H1 (cell line): ENCODE results near the gene FHAD1. TPM values are rescaled to one million over a fixed set of nuclear protein-coding genes. Genes with fewer than 3 reads are reported as not detected.
A peak's percentile ranks its signal among the peaks of the same experiment; 100 is the strongest.

Experiments
- SAP30 ChIP-seq: fragments of 300-600 bp; sonication (generic); IDR thresholded peaks from 2 replicates; pipeline ENCODE4 v1.7.1; 2012; ENCODE audit warnings: low read length, moderate library complexity, mild to moderate bottlenecking, inconsistent platforms; ENCODE audit not compliant: insufficient read depth, insufficient replicate concordance
- polyA plus RNA-seq, 7 experiments: library from polyadenylated mRNA; depleted of rRNA in 3 of 7; stranded (reverse) in 5 of 7; unstranded in 2 of 7; fragments of >200 nt in 5 of 7; fragments of 200-250 nt in 2 of 7; gene quantifications; 1 replicate in 5 of 7; 2 replicates in 1 of 7; 4 replicates in 1 of 7; pipeline versions ENCODE4 v1.2.1 to v1.2.3, GENCODE V29; 2011 to 2013; ENCODE audit warnings: missing spikeins in 2 of 7, mixed read lengths in 2 of 7
- total RNA-seq: library from RNA; stranded (reverse); fragmentation: NEBNext Ultra II Directional; extraction: Animal tissue kit (Norgen Biotek cat#: 25700); gene quantifications from 2 replicates; pipeline ENCODE4 v1.2.1, GENCODE V29; 2021
- TF ChIP-seq, protein P1 (sequence below): IDR thresholded peaks from 2 replicates; pipeline ENCODE4 v1.6.1; 2011; ENCODE audit warnings: low read length, improper control_type of control experiment
- TF ChIP-seq, protein P2 (sequence below): fragments of 300-600 bp; sonication (generic); IDR thresholded peaks from 2 replicates; pipeline ENCODE4 v1.7.1; 2012; ENCODE audit warnings: low read length, moderate library complexity, mild to moderate bottlenecking, inconsistent platforms; ENCODE audit not compliant: insufficient replicate concordance

Gene FHAD1
- total and polyA plus RNA-seq, 2 of the 8 experiments (the other 6 are each of a cell fraction or from before 2014, with no cell fraction given), result 0.39 to 0.69 TPM

DNA sequence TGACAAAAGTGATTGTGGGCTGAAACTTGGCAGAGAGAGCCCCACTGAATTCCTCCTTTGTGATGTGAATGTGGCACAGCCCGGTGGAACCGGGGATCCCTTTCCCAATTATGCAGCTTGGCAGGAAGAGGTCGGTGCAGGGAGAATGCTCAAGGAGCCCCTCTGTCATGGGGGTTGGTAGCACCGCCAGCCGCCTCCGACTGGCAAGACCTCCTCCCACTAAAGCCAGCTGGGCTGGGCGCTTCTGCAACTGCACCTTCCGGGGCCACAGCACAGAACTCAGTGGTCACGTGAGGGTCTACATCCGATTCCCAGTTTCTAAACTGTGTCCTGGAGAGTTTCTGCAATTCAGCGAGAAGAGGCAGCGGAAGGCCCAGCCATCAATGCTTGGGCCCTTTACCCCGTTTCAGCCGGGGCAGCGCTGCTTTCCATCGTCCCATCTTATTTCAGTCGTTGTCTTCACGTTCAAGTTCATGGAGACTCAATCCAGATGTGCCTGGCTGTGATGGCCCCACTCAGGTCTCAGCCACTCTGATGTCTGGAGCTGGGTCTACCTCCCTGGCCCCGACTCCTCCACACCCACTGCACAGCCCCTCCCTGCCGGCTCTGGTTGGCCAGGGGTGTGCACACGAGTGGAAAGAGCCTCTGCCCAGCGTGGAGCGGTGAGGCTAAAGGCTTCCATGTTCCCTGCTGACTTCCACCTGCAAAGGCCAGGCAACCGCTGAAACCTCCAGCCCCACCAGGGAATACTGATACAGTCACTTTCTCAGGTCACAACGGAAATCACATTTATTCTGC, 39.8 kb upstream of the FHAD1 start (continued):
- TF ChIP-seq, protein P1, sequence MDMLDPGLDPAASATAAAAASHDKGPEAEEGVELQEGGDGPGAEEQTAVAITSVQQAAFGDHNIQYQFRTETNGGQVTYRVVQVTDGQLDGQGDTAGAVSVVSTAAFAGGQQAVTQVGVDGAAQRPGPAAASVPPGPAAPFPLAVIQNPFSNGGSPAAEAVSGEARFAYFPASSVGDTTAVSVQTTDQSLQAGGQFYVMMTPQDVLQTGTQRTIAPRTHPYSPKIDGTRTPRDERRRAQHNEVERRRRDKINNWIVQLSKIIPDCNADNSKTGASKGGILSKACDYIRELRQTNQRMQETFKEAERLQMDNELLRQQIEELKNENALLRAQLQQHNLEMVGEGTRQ, result peak; percentile 76
- TF ChIP-seq, protein P2, sequence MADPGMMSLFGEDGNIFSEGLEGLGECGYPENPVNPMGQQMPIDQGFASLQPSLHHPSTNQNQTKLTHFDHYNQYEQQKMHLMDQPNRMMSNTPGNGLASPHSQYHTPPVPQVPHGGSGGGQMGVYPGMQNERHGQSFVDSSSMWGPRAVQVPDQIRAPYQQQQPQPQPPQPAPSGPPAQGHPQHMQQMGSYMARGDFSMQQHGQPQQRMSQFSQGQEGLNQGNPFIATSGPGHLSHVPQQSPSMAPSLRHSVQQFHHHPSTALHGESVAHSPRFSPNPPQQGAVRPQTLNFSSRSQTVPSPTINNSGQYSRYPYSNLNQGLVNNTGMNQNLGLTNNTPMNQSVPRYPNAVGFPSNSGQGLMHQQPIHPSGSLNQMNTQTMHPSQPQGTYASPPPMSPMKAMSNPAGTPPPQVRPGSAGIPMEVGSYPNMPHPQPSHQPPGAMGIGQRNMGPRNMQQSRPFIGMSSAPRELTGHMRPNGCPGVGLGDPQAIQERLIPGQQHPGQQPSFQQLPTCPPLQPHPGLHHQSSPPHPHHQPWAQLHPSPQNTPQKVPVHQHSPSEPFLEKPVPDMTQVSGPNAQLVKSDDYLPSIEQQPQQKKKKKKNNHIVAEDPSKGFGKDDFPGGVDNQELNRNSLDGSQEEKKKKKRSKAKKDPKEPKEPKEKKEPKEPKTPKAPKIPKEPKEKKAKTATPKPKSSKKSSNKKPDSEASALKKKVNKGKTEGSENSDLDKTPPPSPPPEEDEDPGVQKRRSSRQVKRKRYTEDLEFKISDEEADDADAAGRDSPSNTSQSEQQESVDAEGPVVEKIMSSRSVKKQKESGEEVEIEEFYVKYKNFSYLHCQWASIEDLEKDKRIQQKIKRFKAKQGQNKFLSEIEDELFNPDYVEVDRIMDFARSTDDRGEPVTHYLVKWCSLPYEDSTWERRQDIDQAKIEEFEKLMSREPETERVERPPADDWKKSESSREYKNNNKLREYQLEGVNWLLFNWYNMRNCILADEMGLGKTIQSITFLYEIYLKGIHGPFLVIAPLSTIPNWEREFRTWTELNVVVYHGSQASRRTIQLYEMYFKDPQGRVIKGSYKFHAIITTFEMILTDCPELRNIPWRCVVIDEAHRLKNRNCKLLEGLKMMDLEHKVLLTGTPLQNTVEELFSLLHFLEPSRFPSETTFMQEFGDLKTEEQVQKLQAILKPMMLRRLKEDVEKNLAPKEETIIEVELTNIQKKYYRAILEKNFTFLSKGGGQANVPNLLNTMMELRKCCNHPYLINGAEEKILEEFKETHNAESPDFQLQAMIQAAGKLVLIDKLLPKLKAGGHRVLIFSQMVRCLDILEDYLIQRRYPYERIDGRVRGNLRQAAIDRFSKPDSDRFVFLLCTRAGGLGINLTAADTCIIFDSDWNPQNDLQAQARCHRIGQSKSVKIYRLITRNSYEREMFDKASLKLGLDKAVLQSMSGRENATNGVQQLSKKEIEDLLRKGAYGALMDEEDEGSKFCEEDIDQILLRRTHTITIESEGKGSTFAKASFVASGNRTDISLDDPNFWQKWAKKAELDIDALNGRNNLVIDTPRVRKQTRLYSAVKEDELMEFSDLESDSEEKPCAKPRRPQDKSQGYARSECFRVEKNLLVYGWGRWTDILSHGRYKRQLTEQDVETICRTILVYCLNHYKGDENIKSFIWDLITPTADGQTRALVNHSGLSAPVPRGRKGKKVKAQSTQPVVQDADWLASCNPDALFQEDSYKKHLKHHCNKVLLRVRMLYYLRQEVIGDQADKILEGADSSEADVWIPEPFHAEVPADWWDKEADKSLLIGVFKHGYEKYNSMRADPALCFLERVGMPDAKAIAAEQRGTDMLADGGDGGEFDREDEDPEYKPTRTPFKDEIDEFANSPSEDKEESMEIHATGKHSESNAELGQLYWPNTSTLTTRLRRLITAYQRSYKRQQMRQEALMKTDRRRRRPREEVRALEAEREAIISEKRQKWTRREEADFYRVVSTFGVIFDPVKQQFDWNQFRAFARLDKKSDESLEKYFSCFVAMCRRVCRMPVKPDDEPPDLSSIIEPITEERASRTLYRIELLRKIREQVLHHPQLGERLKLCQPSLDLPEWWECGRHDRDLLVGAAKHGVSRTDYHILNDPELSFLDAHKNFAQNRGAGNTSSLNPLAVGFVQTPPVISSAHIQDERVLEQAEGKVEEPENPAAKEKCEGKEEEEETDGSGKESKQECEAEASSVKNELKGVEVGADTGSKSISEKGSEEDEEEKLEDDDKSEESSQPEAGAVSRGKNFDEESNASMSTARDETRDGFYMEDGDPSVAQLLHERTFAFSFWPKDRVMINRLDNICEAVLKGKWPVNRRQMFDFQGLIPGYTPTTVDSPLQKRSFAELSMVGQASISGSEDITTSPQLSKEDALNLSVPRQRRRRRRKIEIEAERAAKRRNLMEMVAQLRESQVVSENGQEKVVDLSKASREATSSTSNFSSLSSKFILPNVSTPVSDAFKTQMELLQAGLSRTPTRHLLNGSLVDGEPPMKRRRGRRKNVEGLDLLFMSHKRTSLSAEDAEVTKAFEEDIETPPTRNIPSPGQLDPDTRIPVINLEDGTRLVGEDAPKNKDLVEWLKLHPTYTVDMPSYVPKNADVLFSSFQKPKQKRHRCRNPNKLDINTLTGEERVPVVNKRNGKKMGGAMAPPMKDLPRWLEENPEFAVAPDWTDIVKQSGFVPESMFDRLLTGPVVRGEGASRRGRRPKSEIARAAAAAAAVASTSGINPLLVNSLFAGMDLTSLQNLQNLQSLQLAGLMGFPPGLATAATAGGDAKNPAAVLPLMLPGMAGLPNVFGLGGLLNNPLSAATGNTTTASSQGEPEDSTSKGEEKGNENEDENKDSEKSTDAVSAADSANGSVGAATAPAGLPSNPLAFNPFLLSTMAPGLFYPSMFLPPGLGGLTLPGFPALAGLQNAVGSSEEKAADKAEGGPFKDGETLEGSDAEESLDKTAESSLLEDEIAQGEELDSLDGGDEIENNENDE, result no peak
- TF ChIP-seq SAP30, result no peak
- TF ChIP-seq, all 59 proteins: peak for 9
